DMS53 treated with DMSO at 0.1 percent for 48 hours (cell line): Measurements from ENCODE around the gene SULT6B1.
A peak's percentile ranks its signal among the peaks of the same experiment; 100 is the strongest.
"Not testable (repeated sequence)": the region's sequence is repeated elsewhere in the genome, so short reads cannot be mapped to it uniquely, and the experiment has no call there.

Source experiments
- DNase-seq: peaks from one replicate; lab custom pipeline; 2025; ENCODE audit not compliant: unreplicated experiment; lab: John Stamatoyannopoulos, UW

The SULT6B1 gene

DNA sequence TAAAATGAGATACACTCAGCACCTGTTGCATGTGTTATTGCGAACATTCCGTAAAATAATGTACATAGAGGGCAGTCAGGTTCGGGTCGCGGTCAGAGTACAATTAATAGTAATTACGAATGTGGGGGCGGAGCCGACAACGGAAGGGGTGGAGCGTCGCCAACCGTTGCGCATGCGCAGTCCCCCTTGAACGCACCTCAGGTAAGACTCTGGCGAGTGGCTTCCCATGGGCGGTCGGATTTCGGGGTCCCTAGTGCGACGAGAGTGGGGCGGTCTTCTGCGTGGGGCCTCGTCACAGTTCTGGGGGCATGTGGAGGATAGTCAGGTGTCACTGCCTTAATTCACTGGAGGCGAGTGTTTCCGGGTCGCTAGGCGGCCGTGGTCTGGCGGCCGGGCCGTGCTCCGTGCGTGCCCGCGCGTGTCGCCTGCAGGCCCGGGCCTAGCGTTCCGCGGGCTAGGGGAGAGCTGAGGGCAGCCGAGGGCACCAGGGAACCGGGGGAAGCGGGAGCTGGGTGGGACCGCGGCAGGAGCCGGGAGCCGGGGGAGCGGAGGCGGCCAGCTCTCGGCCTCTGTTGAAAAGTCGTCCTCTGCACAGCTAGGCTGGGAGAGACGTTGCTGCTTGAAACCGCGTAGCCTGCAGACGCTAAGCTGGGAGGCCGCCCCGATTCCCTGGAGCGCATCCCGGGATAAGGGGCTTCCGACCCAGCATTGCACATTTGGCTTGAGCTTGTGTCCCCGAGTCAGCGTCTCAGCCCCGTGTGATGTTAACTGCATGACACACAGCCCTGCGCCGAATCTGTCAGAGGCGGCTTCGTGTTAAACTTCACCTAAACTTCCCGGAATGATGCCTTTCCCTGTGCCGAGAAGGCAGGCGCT is 8.1 kb upstream of the SULT6B1 start, which contains the start of gene CEBPZOS:
Gene CEBPZOS, plus strand, starts transcription at position 177 of the 876 bp plus-strand sequence. CDS start 3,209 bp downstream, outside the sequence.
- DNase-seq: peak; percentile 62

DNA sequence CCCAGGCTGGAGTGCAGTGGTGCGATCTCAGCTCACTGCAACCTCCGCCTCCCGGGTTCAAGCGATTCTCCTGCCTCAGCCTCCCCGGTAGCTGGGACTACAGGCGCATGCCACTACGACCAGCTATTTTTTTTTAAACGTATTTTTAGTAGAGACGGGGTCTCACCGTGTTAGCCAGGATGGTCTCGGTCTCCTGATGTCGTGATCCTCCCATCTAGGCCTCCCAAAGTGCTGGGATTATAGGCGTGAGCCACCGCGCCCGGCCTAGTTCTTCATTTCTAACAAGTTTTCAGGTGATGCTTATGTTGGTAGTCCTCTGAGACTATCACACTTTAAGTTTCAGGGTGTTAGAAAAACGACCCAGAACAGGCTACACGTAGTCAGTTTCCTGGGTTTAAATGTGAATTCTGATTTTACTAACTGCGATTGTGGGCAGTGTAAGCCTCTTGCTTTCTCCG is 7.4 kb upstream of the SULT6B1 start:
- not testable (repeated sequence) for DNase-seq

DNA sequence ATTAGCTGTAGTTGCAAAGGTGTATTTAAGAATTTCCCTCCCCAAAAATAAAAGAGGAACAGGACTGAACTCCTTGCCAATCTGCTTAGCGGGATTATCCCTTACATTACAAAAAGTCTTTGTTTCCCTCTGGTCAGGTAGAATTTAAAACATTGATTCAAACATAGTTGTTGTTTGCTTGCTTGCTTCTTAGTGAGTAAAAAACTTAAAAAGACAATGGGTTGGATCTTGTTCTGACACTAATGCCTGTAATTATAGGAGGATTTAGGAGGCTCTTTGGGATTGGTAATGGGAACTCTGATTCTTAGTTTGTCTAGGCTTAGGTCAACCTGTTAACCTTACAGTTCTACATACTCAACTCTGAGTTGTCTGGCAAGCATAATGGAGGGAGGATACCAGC is 4.1 kb upstream of the SULT6B1 start:
- DNase-seq: no peak

GRCh38 chr2:37191747-37192146 is 3.3 kb upstream of the SULT6B1 start:
- no peak for DNase-seq

DNA sequence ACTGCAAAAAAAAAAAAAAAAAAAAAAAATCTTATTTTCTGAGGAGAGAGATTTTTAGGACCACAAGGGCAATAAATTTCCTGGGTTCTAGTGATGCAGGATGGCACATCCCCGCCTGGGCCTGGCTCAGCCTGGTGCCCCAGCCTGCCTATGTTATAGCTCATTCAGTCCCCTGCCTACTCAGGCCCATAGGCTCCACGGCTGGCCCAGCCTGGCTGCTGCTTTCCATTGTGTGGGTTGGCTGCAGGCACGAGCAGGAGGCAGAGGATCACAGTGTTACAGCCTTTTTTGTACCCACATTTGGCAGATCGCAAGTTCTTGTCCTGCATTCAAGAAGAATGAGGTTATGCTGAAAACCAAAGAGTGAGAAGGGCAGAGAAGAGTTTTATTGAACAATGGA is 2.8 kb upstream of the SULT6B1 start:
- DNase-seq: no peak

- no peak for DNase-seq
Observed at GRCh38 chr2:37190290-37190689, 1.8 kb upstream of the SULT6B1 start.

- DNase-seq: no peak
Observed at GRCh38 chr2:37189452-37190153, 1.1 kb upstream of the SULT6B1 start.

GRCh38 chr2:37181726-37182684 is 6.5 kb downstream of the SULT6B1 start:
- DNase-seq: no peak

GRCh38 chr2:37180640-37181039 is 7.8 kb downstream of the SULT6B1 start:
- DNase-seq: no peak

DNA sequence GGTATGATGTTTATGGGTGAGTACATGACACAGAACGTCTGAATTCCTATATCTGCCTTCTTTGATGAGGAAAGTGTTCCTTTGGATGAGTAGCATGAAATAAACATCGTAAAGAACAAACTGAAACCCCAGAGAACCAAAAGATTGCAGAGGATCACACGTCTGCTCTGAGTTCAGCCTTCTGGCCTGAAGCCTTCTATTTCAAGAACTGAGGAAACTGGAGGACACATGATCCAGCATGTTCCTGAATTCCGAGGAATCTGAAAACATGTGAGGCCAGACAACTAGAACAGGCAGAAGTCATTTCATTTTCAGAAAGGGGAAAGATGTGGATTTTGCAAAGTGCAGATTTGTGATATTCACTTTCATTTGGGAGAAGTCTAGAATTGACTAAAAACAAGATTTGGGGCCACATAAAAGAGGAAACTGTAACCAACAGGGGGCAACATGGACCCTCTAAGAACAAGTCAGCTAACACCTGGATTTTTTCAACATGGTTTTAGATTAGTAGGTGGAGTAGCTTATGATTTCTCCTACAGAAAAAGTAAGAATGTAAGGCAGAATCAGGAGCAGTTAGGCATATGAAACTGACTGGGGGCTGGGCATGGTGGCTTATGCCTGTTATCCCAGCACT is 8.3 kb downstream of the SULT6B1 start:
- no peak for DNase-seq

DNA sequence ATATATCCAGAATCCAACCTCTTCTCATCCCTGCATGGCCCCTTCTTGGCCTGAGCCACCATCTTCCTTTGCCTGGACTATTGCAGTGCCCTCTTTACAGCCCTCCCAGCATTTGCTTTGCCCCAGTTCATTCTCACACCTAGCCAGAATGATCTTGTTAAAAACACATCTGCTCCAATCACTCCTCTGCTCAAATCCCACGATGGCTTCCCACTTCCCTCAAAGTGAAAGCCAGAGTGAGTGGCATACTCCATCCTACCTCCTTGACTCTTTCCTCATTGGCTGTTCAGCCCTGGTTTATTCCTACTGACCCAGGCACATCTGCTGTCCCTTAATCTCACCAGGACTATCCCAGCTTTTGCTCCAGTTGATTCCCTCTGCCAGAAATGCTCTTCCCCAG is 14.7 kb downstream of the SULT6B1 start:
- DNase-seq: no peak

DNA sequence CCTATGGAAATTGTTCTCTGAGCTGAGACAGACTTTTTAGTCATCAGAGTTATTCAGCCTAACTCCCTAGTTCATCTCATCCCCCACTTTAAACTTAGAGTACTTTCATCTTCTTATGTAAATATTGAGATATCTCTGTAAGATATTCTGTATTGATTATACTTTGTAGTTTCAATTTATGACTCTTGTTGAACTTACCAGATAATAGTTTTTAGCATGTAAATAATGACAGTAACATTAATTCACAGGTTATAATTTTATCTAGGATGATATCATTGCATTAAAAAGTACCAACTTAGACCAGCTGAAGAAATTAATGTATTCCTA is 16.9 kb downstream of the SULT6B1 start:
- no peak for DNase-seq

- peak; percentile 37 for DNase-seq
Observed at GRCh38 chr2:37168217-37168981, 20.1 kb downstream of the SULT6B1 start.

DNA sequence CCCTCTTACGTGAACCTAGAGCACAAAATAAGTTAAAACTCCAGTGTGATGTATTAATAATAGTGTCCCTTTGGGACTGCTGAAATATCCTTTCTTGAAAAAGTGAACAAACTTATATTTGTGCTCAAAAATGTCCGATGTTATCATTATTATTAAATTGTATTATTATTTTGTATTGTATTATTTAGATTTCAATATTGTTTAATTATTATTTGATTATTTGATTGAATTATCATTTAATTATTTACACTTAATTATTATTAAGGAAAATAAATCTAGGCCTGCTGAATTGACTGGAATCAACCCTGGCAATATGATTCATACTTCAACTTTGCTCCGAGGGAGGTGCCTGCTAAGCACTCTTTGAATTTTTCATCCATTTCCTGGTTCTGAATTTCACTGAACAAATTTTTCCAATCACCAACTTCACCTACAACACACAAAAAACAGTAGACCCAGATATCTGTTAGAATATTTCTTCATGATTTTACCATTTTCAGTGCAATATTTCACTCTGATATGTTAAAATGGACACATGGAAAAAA is 20.8 kb downstream of the SULT6B1 start:
- no peak for DNase-seq

DNA sequence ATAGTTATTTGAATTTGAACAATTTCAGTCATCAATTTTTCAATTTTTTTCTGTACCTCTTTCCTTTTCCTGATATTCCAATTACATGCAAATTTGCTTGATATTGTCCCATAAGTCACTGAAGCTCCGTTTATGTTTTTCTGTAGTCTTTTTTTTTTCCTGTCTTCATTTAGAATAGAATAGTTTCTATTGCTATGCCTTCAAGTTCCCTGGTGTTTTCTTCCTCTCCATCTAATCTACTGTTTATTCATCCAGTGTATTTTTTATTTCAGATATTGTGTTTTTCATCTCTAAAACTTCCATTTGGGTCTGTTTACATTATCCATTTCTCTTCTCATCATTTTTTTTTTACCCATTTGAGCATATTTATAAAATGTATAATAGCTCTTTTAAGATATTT is 23.7 kb downstream of the SULT6B1 start:
- no peak for DNase-seq

- DNase-seq: peak; percentile 68
Observed at GRCh38 chr2:37156857-37157714, 31.4 kb downstream of the SULT6B1 start, which contains the start of gene EIF2AK2. Gene EIF2AK2 (minus strand): TSS chr2:37156980. CDS start chr2:37147806, 9,174 bp downstream.

- peak; percentile 2 for DNase-seq
Observed at GRCh38 chr2:37156071-37156856, 32.2 kb downstream of the SULT6B1 start.

- no peak for DNase-seq
Observed at GRCh38 chr2:37154785-37155184, 33.7 kb downstream of the SULT6B1 start.
